AG10803 (cell line): ENCODE results near the gene LAMC1.
A peak's percentile ranks its signal among the peaks of the same experiment; 100 is the strongest.
"Not testable (repeated sequence)": the region's sequence is repeated elsewhere in the genome, so short reads cannot be mapped to it uniquely, and the experiment has no call there.

Experiments
- DNase-seq: peaks from one replicate; pipeline ENCODE4 v3.0.0; 2010; ENCODE audit warnings: low read depth
- H3K4me3 ChIP-seq: 2 replicates; pipeline ENCODE4 v1.5.1; 2011; ENCODE audit warnings: mild to moderate bottlenecking, low read length, control low read depth
- TF ChIP-seq, protein P1 (sequence below): conservative IDR thresholded peaks from 2 replicates; pipeline ENCODE4 v1.5.1; 2011; ENCODE audit warnings: mild to moderate bottlenecking, low read length, control low read depth, inconsistent platforms

The LAMC1 gene

DNA sequence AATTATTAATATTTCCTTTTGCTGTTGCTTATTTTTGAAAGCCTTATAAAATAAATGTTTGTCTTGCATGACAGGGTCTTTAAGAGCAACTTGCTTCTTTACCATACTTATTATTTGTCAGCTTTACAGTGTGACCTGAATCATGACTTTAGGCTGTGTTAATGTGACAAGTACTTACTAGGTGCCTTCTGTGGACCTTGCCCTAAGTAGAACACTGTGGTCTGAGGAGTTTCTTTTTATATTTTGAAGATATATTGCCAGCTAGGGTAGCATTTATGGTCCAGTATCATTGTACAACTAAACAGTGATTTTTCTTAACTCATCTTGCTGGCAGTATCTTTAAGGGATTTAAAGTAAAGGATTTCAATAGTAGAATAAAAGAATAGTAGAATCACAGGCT is 117.4 kb downstream of the LAMC1 start:
- TF ChIP-seq, protein P1, sequence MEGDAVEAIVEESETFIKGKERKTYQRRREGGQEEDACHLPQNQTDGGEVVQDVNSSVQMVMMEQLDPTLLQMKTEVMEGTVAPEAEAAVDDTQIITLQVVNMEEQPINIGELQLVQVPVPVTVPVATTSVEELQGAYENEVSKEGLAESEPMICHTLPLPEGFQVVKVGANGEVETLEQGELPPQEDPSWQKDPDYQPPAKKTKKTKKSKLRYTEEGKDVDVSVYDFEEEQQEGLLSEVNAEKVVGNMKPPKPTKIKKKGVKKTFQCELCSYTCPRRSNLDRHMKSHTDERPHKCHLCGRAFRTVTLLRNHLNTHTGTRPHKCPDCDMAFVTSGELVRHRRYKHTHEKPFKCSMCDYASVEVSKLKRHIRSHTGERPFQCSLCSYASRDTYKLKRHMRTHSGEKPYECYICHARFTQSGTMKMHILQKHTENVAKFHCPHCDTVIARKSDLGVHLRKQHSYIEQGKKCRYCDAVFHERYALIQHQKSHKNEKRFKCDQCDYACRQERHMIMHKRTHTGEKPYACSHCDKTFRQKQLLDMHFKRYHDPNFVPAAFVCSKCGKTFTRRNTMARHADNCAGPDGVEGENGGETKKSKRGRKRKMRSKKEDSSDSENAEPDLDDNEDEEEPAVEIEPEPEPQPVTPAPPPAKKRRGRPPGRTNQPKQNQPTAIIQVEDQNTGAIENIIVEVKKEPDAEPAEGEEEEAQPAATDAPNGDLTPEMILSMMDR, result no peak
- no peak overlapping the region for H3K4me3 ChIP-seq
- no peak for DNase-seq

DNA sequence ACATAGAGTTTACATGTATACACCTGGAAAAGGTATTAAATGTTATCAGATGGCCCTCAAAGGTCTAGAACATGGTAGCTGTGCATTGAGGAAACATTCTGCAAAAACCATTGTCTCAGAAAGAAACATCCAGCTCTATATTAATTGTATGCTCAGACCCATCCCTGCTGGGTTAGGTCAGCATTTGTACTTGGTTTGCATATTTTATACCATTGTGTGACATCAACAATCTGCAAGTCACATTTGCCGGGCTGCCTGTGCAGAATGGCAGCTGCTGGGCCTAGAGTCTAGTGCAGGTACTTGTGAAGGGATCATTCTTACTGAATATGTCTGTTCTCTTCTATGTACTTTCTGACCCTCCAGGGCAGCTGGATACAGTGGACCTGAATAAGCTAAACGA is 119.0 kb downstream of the LAMC1 start:
- TF ChIP-seq, protein P1, result no peak
- DNase-seq, result no peak
- no peak overlapping the region for H3K4me3 ChIP-seq

GRCh38 chr1:183143576-183144315 is 120.5 kb downstream of the LAMC1 start:
- TF ChIP-seq, protein P1, result no peak
- no peak for DNase-seq

DNA sequence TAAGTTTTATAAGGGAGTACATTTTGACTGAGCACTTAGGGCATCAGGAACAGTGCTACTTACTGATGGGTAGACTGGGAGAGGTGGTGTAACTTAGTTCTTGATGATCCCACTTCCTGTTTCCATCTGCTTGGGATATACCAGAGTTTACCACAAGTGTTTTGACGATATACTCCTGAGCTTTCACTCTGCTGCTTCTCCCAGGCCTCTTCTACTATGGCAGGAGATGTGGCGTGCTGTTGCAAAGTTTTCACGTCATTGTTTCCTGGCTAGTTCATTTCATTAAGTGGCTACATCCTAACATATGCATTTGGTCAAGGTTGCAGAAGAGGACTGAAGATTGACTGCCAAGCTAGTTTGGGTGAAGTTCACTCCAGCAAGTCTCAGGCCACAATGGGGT is 121.5 kb downstream of the LAMC1 start:
- no peak for DNase-seq
- TF ChIP-seq, protein P1, result no peak
- no peak overlapping the region for H3K4me3 ChIP-seq

More at GRCh38 chr1:183143576-183144315, 120.5 kb downstream of the LAMC1 start:
- H3K4me3 ChIP-seq, result no peak overlapping the region

DNA sequence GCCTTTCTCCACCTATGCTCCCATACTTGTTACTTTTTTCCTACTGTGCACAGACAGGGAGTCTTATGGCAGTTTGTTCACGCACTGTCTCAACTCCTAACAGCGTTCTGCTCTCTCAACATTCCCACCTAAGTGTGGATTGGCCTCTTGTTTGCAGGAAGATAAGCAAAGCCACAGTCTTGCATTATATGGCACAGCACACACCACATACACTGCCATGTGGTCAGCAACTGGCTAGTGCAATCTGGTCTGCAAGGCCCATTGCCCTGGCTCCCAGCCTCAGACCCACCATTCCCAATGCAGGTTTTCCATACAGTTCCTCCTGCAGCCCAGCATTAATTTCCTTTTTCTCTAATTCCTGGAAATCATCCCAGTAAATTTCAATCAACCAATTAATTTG is 124.5 kb downstream of the LAMC1 start:
- TF ChIP-seq, protein P1, result no peak
- DNase-seq, result peak; percentile 24
- H3K4me3 ChIP-seq, result no peak overlapping the region

DNA sequence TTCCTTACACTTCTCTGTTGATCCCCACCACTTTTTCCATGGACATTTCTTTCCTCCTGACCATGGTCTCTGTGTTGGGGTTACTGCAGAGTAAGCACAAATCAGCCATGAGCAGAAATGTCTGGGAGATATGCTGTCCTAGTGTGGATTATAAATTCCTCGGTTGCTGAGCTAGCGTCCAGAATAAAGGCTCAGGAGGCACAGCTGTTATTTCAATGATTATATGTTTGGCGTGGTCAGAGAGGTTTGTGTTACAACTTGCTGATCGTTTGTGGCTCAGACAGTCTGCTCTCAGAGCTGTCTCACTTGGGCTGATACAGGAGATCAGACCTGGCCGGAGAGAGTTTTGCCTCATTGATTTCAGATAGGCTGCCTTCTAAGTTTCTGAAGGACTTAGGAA is 125.4 kb downstream of the LAMC1 start:
- no peak overlapping the region for H3K4me3 ChIP-seq
- peak; percentile 53 for DNase-seq
- TF ChIP-seq, protein P1, result no peak

DNA sequence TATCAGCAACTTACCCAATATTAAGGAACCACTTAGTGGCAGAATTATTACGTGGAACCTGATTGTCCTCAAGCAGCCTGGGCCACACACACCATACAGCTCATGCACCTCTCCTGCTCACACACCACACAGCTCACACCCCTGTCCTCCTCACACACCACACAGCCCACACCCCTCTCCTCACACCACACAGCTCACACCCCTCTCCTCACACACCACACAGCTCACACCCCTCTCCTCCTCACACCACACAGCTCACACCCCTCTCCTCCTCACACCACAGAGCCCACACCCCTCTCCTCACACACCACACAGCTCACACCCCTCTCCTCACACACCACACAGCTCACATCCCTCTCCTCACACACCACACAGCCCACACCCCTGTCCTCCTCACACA is 126.1 kb downstream of the LAMC1 start:
- TF ChIP-seq, protein P1, result no peak
- DNase-seq, result no peak
- no peak overlapping the region for H3K4me3 ChIP-seq

DNA sequence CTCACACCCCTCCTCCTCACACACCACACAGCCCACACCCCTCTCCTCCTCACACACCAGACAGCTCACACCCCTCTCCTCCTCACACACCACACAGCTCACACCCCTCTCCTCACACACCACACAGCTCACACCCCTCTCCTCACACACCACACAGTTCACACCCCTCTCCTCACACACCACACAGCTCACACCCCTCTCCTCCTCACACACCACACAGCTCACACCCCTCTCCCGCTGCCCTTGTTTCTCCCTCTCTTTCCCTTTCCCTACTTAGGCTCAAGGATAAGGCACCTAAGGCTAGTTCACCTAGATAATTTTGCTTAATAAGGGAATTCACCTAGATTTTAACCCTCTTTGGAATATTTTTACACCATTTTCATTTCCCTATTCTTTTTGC is 126.8 kb downstream of the LAMC1 start:
- not testable (repeated sequence) for DNase-seq

More for the DNA sequence above, 126.8 kb downstream of the LAMC1 start:
- H3K4me3 ChIP-seq, result not testable (repeated sequence)
